ENCODE results near the gene HRCT1.
"Not testable (repeated sequence)": the region's sequence is repeated elsewhere in the genome, so short reads cannot be mapped to it uniquely, and the experiment has no call there.

The HRCT1 gene

DNA sequence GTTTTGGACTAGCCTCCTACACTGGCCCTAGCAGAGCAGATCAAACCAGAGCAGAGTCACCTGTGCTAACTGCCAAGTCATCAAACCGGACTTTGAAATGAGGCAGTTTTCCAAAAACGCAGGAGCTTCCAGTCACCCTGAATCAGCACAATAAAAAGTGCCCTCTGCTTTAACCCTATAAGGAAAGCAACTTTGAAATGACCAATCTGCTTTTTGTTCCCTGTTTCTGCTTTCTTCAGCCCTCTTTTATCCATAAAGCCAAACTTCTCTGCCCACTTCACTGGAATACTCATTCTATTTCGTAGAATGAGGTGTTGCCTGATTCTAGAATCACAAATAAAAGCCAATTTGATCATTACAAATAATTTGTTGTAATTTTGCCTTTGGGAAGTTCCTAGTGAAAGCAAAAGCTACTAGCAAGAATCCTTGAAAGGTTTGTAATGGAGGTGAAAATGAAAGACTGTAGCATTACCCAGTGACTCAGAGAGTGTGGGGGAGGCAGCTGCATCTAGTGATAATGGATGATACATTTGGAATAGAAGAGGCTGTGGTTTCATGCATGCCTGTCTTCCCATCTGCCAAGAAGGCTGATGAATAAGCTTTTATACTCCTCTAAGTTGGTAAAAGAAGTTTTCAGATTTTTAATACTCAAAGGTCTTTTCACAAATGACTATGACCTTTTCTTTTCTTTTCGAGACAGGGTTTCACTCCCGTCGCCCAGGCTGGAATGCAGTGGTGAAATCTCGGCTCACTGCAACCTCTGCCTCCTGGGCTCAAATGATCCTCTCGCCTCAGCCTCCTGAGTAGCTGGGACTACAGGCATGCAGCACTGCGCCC is 18.1 kb downstream of the HRCT1 start:
- Histone ChIP-seq H3K9ac (ENCODE audit: low read depth, low read length) (no peak overlapping the region), H3K27me3 (ENCODE audit: control insufficient read depth, insufficient read depth, low read length) (no peaks in the 10 kb centered on the region), H3K4me1 (ENCODE audit: control insufficient read depth, insufficient read depth, low read length) (no peaks in the 10 kb centered on the region), H3K36me3 (ENCODE audit: control insufficient read depth, insufficient read depth, low read length) (no peaks in the 10 kb centered on the region), H3K4me3 (ENCODE audit: low read depth, low read length) (no peak overlapping the region), H3K9me3 (ENCODE audit: control insufficient read depth, insufficient read depth, low read length) (no peaks in the 10 kb centered on the region)

DNA sequence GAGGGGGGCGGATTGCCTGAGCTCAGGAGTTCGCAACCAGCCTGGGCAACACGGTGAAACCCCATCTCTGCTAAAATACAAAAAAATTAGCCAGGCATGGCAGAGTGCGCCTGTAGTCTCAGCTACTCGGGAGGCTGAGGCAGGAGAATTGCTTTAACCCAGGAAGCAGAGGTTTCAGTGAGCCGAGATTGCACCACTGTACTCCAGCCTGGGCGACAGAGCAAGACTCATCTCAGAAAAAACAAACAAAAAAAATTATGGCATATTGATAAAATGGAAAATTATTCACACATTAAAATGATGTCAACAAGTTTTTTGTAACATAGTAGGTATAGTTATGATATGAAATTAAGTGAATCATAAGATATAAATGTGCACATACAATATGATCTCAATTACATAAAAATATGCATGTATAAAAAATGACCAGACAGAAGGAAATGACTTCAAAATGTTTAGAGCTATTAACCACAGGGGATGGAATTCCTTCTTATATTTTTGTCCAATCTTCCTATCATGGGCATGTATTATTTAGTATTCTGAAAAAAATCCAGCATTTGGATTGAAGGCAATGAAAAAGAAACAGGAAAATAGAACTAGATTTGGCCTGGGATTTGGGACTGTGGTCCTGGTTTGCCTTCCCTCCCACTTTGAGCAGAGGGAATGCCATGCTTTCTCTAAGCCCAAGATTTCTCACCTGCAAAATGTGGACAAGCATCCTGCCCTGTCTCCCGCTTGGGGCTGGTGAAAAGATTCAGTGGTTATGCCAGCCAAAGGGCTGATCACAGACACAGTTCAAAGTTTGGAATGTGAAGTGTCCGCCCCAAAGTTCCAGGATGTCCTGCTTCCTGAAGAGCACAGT is 22.8 kb downstream of the HRCT1 start:
- Histone ChIP-seq H3K9me3 (ENCODE audit: control insufficient read depth, insufficient read depth, low read length) (no peaks in the 10 kb centered on the region), H3K36me3 (ENCODE audit: control insufficient read depth, insufficient read depth, low read length) (no peaks in the 10 kb centered on the region), H3K9ac (ENCODE audit: low read depth, low read length) (no peak overlapping the region), H3K4me1 (ENCODE audit: control insufficient read depth, insufficient read depth, low read length) (no peaks in the 10 kb centered on the region), H3K4me3 (ENCODE audit: low read depth, low read length) (no peak overlapping the region), H3K27me3 (ENCODE audit: control insufficient read depth, insufficient read depth, low read length) (no peaks in the 10 kb centered on the region)

- Histone ChIP-seq H3K9me3 (ENCODE audit: control insufficient read depth, insufficient read depth, low read length) (no peaks in the 10 kb centered on the region), H3K36me3 (ENCODE audit: control insufficient read depth, insufficient read depth, low read length) (no peaks in the 10 kb centered on the region), H3K4me3 (ENCODE audit: low read depth, low read length) (no peak overlapping the region), H3K4me1 (ENCODE audit: control insufficient read depth, insufficient read depth, low read length) (no peaks in the 10 kb centered on the region), H3K27me3 (ENCODE audit: control insufficient read depth, insufficient read depth, low read length) (no peaks in the 10 kb centered on the region), H3K9ac (ENCODE audit: low read depth, low read length) (no peak overlapping the region)
These were observed 23.4 kb downstream of the HRCT1 start for GRCh38 chr9:35929453-35929718.

GRCh38 chr9:35930521-35930920 is 24.5 kb downstream of the HRCT1 start:
- no peak overlapping the region for H3K4me3 ChIP-seq (ENCODE audit: low read depth, low read length)
- no peak overlapping the region for H3K9ac ChIP-seq (ENCODE audit: low read depth, low read length)
- H3K9me3 ChIP-seq (ENCODE audit: control insufficient read depth, insufficient read depth, low read length), result no peaks in the 10 kb centered on the region
- H3K4me1 ChIP-seq (ENCODE audit: control insufficient read depth, insufficient read depth, low read length), result no peaks in the 10 kb centered on the region
- H3K27me3 ChIP-seq (ENCODE audit: control insufficient read depth, insufficient read depth, low read length), result no peaks in the 10 kb centered on the region
- no peaks in the 10 kb centered on the region for H3K36me3 ChIP-seq (ENCODE audit: control insufficient read depth, insufficient read depth, low read length)

- Histone ChIP-seq H3K36me3 (ENCODE audit: control insufficient read depth, insufficient read depth, low read length) (no peaks in the 10 kb centered on the region), H3K4me3 (ENCODE audit: low read depth, low read length) (no peak overlapping the region), H3K9me3 (ENCODE audit: control insufficient read depth, insufficient read depth, low read length) (no peaks in the 10 kb centered on the region), H3K4me1 (ENCODE audit: control insufficient read depth, insufficient read depth, low read length) (no peaks in the 10 kb centered on the region), H3K9ac (ENCODE audit: low read depth, low read length) (no peak overlapping the region), H3K27me3 (ENCODE audit: control insufficient read depth, insufficient read depth, low read length) (no peaks in the 10 kb centered on the region)
These were observed 25.0 kb downstream of the HRCT1 start for GRCh38 chr9:35930989-35931388.

GRCh38 chr9:35932735-35933134 is 26.7 kb downstream of the HRCT1 start:
- Histone ChIP-seq H3K4me1 (ENCODE audit: control insufficient read depth, insufficient read depth, low read length) (no peaks in the 10 kb centered on the region), H3K9me3 (ENCODE audit: control insufficient read depth, insufficient read depth, low read length) (no peaks in the 10 kb centered on the region), H3K36me3 (ENCODE audit: control insufficient read depth, insufficient read depth, low read length) (no peaks in the 10 kb centered on the region), H3K9ac (ENCODE audit: low read depth, low read length) (no peak overlapping the region), H3K4me3 (ENCODE audit: low read depth, low read length) (no peak overlapping the region), H3K27me3 (ENCODE audit: control insufficient read depth, insufficient read depth, low read length) (no peaks in the 10 kb centered on the region)

GRCh38 chr9:35933550-35934067 is 27.6 kb downstream of the HRCT1 start:
- H3K4me3 ChIP-seq (ENCODE audit: low read depth, low read length), result no peak overlapping the region
- H3K9me3 ChIP-seq (ENCODE audit: control insufficient read depth, insufficient read depth, low read length), result no peaks in the 10 kb centered on the region
- no peak overlapping the region for H3K9ac ChIP-seq (ENCODE audit: low read depth, low read length)
- H3K36me3 ChIP-seq (ENCODE audit: control insufficient read depth, insufficient read depth, low read length), result no peaks in the 10 kb centered on the region
- no peaks in the 10 kb centered on the region for H3K27me3 ChIP-seq (ENCODE audit: control insufficient read depth, insufficient read depth, low read length)
- H3K4me1 ChIP-seq (ENCODE audit: control insufficient read depth, insufficient read depth, low read length), result no peaks in the 10 kb centered on the region

DNA sequence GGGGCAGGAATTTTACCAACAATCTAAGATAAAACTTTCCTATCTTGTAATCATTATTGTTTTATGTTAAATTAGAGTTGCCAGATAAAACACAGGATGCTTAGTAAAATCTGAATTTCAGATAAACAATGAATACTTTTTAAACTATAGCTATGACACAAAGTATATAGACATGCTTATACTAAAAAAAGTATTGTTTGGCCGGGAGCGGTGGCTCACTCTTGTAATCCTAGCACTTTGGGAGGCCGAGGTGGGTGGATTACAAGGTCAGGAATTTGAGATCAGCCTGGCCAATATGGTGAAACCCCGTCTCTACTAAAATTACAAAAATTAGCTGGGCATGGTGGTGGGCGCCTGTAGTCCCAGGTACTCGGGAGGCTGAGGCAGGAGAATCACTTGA is 28.1 kb downstream of the HRCT1 start:
- H3K36me3 ChIP-seq (ENCODE audit: control insufficient read depth, insufficient read depth, low read length); H3K9me3 ChIP-seq (ENCODE audit: control insufficient read depth, insufficient read depth, low read length); H3K4me3 ChIP-seq (ENCODE audit: low read depth, low read length); H3K27me3 ChIP-seq (ENCODE audit: control insufficient read depth, insufficient read depth, low read length); H3K4me1 ChIP-seq (ENCODE audit: control insufficient read depth, insufficient read depth, low read length); H3K9ac ChIP-seq (ENCODE audit: low read depth, low read length): not testable (repeated sequence)

DNA sequence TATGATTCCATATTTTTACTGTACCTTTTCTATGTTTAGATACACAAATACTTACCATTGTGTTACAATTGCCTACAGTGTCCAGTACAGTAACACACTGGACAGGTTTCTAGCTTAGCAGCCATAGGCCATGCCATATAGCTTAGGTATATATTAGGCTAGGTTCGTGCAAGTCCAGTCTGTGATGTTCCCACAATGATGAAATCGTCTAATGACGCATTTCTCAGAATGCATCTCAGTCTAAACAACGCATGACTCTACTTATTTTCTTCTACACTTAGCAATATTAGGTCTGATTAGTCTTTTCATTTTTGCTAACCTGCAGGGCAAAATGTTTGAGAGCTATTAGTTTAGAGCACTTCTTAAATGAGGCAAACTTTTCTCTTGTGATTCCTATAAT is 29.3 kb downstream of the HRCT1 start:
- no peak overlapping the region for H3K4me3 ChIP-seq (ENCODE audit: low read depth, low read length)
- no peaks in the 10 kb centered on the region for H3K4me1 ChIP-seq (ENCODE audit: control insufficient read depth, insufficient read depth, low read length)
- no peaks in the 10 kb centered on the region for H3K36me3 ChIP-seq (ENCODE audit: control insufficient read depth, insufficient read depth, low read length)
- H3K9ac ChIP-seq (ENCODE audit: low read depth, low read length), result no peak overlapping the region
- H3K27me3 ChIP-seq (ENCODE audit: control insufficient read depth, insufficient read depth, low read length), result peaks cover 6% of the 10 kb centered on the region
- H3K9me3 ChIP-seq (ENCODE audit: control insufficient read depth, insufficient read depth, low read length), result no peaks in the 10 kb centered on the region

DNA sequence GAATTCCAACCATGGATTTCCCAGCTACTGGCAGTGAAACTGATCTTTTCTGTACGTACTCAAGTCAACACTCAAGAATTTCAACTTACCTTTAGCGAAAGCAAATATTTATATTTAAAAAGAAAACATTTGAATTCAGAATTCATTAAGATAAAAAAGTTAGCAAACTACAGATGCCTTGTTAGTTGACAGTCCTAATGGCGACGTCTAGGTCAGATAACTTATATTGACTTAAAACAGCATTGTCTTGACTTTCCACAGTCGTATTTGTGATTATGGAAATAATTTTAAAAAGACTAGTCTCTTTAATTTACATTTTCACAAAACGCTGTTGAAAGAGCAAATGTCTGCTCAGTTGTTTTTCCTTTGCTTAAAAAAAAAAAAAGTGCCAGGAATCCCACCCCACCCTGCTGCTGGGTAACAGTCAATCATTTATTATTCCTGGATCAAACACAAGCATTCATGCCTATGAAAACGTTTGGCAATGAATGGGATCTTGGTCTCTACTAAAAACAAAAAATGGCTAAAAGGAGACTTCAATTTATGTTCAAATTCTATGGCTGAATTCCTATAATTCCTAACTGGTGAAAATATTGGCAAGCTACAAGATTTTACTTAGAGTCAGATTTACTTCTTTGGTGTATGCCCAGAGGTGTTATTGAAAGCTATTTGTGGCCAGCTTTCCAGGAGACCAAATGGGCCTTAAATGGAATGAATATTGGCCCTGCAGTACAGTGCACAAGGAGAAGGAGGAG is 29.9 kb downstream of the HRCT1 start:
- H3K36me3 ChIP-seq (ENCODE audit: control insufficient read depth, insufficient read depth, low read length), result no peaks in the 10 kb centered on the region
- H3K9ac ChIP-seq (ENCODE audit: low read depth, low read length), result no peak overlapping the region
- no peaks in the 10 kb centered on the region for H3K4me1 ChIP-seq (ENCODE audit: control insufficient read depth, insufficient read depth, low read length)
- H3K9me3 ChIP-seq (ENCODE audit: control insufficient read depth, insufficient read depth, low read length), result no peaks in the 10 kb centered on the region
- no peak overlapping the region for H3K4me3 ChIP-seq (ENCODE audit: low read depth, low read length)
- peaks cover 8% of the 10 kb centered on the region for H3K27me3 ChIP-seq (ENCODE audit: control insufficient read depth, insufficient read depth, low read length)

DNA sequence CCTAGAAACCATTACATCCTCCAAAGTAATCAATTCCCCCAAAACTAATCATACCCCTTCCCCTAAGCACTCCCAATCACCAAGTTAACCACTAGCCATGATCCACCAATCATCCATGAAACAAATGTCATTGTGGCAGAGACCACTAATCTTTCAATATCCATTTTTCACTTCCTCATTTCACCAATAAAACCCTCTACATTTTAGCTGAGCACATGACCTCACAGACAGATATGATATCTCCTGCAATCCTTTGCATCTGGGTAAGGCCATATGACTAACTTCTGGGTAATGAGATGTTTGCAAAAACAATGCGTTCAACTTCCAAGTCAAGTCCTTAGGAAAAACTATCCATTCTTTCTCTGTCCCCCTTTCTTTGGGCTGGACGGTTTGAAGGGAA is 31.2 kb downstream of the HRCT1 start:
- no peaks in the 10 kb centered on the region for H3K9me3 ChIP-seq (ENCODE audit: control insufficient read depth, insufficient read depth, low read length)
- peaks cover 21% of the 10 kb centered on the region for H3K27me3 ChIP-seq (ENCODE audit: control insufficient read depth, insufficient read depth, low read length)
- no peak overlapping the region for H3K4me3 ChIP-seq (ENCODE audit: low read depth, low read length)
- H3K4me1 ChIP-seq (ENCODE audit: control insufficient read depth, insufficient read depth, low read length), result no peaks in the 10 kb centered on the region
- H3K9ac ChIP-seq (ENCODE audit: low read depth, low read length), result no peak overlapping the region
- H3K36me3 ChIP-seq (ENCODE audit: control insufficient read depth, insufficient read depth, low read length), result no peaks in the 10 kb centered on the region

All from iPS-15b (cell line).